ENCODE results near the gene ARL6.
A peak's percentile ranks its signal among the peaks of the same experiment; 100 is the strongest.

The ARL6 gene

DNA sequence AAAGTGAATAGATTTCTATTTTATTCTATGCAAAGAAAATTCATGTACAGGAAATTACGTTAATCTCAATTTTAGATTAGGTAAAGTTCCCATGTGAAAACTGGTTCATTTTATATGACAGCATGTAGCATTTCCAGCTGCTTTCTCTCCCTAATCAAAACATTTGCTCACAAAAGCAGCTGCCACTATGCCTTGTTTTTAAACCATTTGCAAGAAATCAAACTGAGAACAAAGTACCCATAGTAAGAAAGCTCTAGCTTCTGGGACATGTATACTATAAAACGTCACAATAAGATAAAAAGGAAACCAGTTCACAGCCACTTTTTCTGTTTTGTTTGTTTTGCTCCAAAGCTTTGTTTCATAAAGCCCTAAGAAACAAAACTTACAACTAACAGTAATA is 52.3 kb downstream of the ARL6 start:
- no peak for ATAC-seq
- TF ChIP-seq ZC3H10 (CRISPR knock-in tag; IDR thresholded peaks at IDR 0.05), result no peak
- TF ChIP-seq BACH2 (CRISPR knock-in tag; IDR thresholded peaks at IDR 0.05; ENCODE audit: borderline replicate concordance), result no peak

DNA sequence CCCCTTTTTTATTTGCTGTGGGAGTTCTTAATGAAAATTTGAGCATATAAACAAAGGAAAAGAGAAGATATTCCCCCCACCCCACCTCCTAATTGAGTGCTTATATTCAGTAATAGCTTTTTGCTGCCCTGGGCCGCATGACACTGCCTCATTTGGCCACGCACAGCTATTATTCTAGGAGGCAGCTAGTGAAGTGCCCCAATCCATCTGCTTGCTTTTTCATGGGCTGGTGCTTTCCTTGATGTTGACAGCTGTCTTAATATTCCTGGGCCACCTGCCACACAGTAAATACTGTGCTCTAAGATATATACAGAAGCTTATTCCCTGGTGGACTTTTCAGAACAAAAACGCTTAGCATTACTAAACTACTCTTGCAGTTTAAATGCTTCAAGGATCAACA is 53.4 kb downstream of the ARL6 start:
- no peak for TF ChIP-seq ZNF70 (CRISPR knock-in tag; IDR thresholded peaks at IDR 0.05)
- TF ChIP-seq ZC3H10 (CRISPR knock-in tag; IDR thresholded peaks at IDR 0.05), result no peak
- ATAC-seq, result no peak

DNA sequence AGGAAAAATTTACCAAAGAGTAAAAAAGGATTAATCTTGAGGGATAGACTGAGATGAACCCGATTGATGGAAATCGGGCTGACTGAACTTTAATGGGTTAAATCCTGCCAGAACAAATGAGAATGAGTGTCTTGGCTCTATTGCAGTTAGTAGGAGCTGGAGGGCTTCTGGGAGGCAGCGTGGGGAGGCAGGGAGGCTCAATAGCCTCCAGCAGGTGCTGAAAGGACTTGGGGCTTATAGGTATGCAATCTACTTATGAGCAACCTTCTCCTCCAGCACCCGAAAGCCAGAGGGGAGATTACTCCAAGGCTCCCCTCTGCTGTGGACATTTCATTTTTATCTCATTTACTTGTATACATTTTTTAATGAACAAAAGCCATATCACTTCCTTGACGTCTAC is 56.2 kb downstream of the ARL6 start:
- ATAC-seq, result no peak
- no peak for TF ChIP-seq ZNF565 (CRISPR knock-in tag; conservative IDR thresholded peaks at IDR 0.05; ENCODE audit: low read depth)
- no peak for TF ChIP-seq SNAI2 (CRISPR knock-in tag; IDR thresholded peaks at IDR 0.05)
- TF ChIP-seq ZC3H10 (CRISPR knock-in tag; IDR thresholded peaks at IDR 0.05), result no peak

DNA sequence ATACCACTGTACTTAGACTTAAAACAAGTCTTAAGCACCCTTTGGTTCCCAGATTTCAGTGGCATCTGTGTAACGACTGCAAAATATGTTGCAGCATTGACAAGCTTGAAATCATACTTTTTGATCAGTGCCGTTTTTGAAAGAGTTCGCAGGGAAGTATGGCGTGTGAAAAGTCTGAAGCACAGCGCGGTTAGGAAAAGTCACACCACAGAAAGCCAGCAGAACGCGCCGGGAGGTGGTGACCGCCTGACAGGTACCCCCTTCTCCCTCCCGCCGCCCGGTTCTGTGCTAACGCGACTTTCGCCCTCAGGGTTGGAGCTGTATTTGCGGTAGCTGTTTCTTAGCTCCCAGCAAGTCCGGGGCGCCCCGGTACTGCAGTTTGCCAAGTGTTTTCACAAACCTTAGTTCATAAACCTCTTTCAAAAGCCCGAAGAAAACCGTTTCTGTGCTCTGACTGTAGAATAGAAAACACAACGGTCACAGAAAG is 56.8 kb downstream of the ARL6 start:
- TF ChIP-seq ZFP30 (CRISPR knock-in tag; IDR thresholded peaks at IDR 0.05) (no peak), BACH2 (CRISPR knock-in tag; IDR thresholded peaks at IDR 0.05; ENCODE audit: borderline replicate concordance) (no peak), CSDC2 (CRISPR knock-in tag; IDR thresholded peaks at IDR 0.05) (no peak), ESRRG (CRISPR knock-in tag; IDR thresholded peaks at IDR 0.05) (no peak), GLIS3 (CRISPR knock-in tag; IDR thresholded peaks at IDR 0.05) (no peak), OSR1 (CRISPR knock-in tag; IDR thresholded peaks at IDR 0.05) (no peak), TCF4 (CRISPR knock-in tag; IDR thresholded peaks at IDR 0.05; ENCODE audit: borderline replicate concordance) (no peak), RARB (CRISPR knock-in tag; IDR thresholded peaks at IDR 0.05) (no peak)
- TF ChIP-seq, protein P1, sequence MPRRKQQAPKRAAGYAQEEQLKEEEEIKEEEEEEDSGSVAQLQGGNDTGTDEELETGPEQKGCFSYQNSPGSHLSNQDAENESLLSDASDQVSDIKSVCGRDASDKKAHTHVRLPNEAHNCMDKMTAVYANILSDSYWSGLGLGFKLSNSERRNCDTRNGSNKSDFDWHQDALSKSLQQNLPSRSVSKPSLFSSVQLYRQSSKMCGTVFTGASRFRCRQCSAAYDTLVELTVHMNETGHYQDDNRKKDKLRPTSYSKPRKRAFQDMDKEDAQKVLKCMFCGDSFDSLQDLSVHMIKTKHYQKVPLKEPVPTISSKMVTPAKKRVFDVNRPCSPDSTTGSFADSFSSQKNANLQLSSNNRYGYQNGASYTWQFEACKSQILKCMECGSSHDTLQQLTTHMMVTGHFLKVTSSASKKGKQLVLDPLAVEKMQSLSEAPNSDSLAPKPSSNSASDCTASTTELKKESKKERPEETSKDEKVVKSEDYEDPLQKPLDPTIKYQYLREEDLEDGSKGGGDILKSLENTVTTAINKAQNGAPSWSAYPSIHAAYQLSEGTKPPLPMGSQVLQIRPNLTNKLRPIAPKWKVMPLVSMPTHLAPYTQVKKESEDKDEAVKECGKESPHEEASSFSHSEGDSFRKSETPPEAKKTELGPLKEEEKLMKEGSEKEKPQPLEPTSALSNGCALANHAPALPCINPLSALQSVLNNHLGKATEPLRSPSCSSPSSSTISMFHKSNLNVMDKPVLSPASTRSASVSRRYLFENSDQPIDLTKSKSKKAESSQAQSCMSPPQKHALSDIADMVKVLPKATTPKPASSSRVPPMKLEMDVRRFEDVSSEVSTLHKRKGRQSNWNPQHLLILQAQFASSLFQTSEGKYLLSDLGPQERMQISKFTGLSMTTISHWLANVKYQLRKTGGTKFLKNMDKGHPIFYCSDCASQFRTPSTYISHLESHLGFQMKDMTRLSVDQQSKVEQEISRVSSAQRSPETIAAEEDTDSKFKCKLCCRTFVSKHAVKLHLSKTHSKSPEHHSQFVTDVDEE (CRISPR knock-in tag; IDR thresholded peaks at IDR 0.05), result no peak
- TF ChIP-seq, protein P2, sequence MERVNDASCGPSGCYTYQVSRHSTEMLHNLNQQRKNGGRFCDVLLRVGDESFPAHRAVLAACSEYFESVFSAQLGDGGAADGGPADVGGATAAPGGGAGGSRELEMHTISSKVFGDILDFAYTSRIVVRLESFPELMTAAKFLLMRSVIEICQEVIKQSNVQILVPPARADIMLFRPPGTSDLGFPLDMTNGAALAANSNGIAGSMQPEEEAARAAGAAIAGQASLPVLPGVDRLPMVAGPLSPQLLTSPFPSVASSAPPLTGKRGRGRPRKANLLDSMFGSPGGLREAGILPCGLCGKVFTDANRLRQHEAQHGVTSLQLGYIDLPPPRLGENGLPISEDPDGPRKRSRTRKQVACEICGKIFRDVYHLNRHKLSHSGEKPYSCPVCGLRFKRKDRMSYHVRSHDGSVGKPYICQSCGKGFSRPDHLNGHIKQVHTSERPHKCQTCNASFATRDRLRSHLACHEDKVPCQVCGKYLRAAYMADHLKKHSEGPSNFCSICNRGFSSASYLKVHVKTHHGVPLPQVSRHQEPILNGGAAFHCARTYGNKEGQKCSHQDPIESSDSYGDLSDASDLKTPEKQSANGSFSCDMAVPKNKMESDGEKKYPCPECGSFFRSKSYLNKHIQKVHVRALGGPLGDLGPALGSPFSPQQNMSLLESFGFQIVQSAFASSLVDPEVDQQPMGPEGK (CRISPR knock-in tag; IDR thresholded peaks at IDR 0.05; ENCODE audit: borderline replicate concordance), result no peak
- peak; percentile 44 for ATAC-seq

DNA sequence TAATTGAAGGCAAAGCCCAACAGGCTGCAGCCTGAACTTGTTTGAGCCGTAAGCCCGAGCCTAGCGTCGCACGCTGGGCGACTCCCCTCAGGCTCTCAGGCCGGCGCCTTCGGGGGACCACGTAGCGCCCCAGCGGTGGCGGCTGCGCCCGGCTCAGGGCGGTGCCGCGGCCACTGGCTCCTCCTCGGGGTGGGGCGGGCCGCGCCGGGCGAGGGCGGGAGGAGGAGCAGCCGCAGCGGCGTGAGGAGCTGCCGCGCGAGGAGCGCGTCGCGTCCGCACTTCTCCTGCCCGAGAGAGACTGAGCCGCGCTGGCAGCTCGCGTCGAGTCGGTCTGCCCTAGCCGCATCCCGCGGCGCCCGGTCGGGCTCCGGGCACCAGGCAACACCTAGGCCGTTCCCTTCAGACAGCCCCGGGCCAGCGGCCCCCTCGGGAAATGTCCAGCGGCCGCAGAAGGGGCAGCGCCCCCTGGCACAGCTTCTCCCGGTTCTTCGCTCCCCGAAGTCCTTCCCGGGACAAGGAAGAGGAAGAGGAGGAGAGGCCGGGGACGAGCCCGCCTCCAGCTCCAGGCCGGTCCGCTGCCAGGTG is 57.3 kb downstream of the ARL6 start, which contains the start of gene CRYBG3:
TSS of gene CRYBG3 (plus strand) at position 238 of the 585 bp plus-strand sequence. CDS start at position 434, 196 bp downstream.
- no peak for TF ChIP-seq RARB (CRISPR knock-in tag; IDR thresholded peaks at IDR 0.05)
- no peak for TF ChIP-seq SNAI2 (CRISPR knock-in tag; IDR thresholded peaks at IDR 0.05)
- no peak for TF ChIP-seq CSDC2 (CRISPR knock-in tag; IDR thresholded peaks at IDR 0.05)
- no peak for TF ChIP-seq ESRRG (CRISPR knock-in tag; IDR thresholded peaks at IDR 0.05)
- TF ChIP-seq, protein P3, sequence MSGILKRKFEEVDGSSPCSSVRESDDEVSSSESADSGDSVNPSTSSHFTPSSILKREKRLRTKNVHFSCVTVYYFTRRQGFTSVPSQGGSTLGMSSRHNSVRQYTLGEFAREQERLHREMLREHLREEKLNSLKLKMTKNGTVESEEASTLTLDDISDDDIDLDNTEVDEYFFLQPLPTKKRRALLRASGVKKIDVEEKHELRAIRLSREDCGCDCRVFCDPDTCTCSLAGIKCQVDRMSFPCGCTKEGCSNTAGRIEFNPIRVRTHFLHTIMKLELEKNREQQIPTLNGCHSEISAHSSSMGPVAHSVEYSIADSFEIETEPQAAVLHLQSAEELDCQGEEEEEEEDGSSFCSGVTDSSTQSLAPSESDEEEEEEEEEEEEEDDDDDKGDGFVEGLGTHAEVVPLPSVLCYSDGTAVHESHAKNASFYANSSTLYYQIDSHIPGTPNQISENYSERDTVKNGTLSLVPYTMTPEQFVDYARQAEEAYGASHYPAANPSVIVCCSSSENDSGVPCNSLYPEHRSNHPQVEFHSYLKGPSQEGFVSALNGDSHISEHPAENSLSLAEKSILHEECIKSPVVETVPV (CRISPR knock-in tag; IDR thresholded peaks at IDR 0.05), result no peak
- no peak for TF ChIP-seq ZNF565 (CRISPR knock-in tag; conservative IDR thresholded peaks at IDR 0.05; ENCODE audit: low read depth)
- TF ChIP-seq PPARA (CRISPR knock-in tag; IDR thresholded peaks at IDR 0.05; ENCODE audit: borderline replicate concordance), result no peak
- TF ChIP-seq ISL1 (CRISPR knock-in tag; IDR thresholded peaks at IDR 0.05), result no peak
- no peak for TF ChIP-seq ZFP30 (CRISPR knock-in tag; IDR thresholded peaks at IDR 0.05)
- no peak for TF ChIP-seq ZC3H10 (CRISPR knock-in tag; IDR thresholded peaks at IDR 0.05)
- TF ChIP-seq ZFP3 (CRISPR knock-in tag; IDR thresholded peaks at IDR 0.05), result no peak
- TF ChIP-seq OSR1 (CRISPR knock-in tag; IDR thresholded peaks at IDR 0.05), result no peak
- TF ChIP-seq, protein P2 (CRISPR knock-in tag; IDR thresholded peaks at IDR 0.05; ENCODE audit: borderline replicate concordance), result no peak
- TF ChIP-seq, protein P1 (CRISPR knock-in tag; IDR thresholded peaks at IDR 0.05), result no peak
- no peak for TF ChIP-seq TCF4 (CRISPR knock-in tag; IDR thresholded peaks at IDR 0.05; ENCODE audit: borderline replicate concordance)
- no peak for TF ChIP-seq GLIS3 (CRISPR knock-in tag; IDR thresholded peaks at IDR 0.05)
- no peak for TF ChIP-seq ZNF70 (CRISPR knock-in tag; IDR thresholded peaks at IDR 0.05)
- no peak for TF ChIP-seq TOX (CRISPR knock-in tag; IDR thresholded peaks at IDR 0.05; ENCODE audit: borderline replicate concordance)
- TF ChIP-seq, protein P4, sequence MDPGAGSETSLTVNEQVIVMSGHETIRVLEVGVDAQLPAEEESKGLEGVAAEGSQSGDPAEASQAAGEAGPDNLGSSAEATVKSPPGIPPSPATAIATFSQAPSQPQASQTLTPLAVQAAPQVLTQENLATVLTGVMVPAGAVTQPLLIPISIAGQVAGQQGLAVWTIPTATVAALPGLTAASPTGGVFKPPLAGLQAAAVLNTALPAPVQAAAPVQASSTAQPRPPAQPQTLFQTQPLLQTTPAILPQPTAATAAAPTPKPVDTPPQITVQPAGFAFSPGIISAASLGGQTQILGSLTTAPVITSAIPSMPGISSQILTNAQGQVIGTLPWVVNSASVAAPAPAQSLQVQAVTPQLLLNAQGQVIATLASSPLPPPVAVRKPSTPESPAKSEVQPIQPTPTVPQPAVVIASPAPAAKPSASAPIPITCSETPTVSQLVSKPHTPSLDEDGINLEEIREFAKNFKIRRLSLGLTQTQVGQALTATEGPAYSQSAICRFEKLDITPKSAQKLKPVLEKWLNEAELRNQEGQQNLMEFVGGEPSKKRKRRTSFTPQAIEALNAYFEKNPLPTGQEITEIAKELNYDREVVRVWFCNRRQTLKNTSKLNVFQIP (CRISPR knock-in tag; IDR thresholded peaks at IDR 0.05; ENCODE audit: borderline replicate concordance, low read depth), result no peak
- peak; percentile 98 for ATAC-seq
